B cell (primary cell): ENCODE data around the gene BMPR1A. TPM values are rescaled to one million over a fixed set of nuclear protein-coding genes. Genes with fewer than 3 reads are reported as not detected.

Experiments
- ATAC-seq: fragments of 200-7000 bp; cut with Tn5 transposase; one replicate; pipeline ENCODE4 v1.10.0; 2021; ENCODE audit warnings: low read depth, mild to moderate bottlenecking, moderate number of reproducible peaks, moderate library complexity
- CTCF ChIA-PET: fragments of 350-600 bp; sonication (Branson Sonifier 250); formaldehyde crosslinking; loops from one replicate; lab custom pipeline; 2021; ENCODE audit warnings: antibody characterized with exemption, inconsistent platforms; lab: Charles Lee
- POLR2A ChIA-PET: fragments of 350-600 bp; sonication (Branson Sonifier 250); formaldehyde crosslinking; loops from one replicate; lab custom pipeline; 2021; ENCODE audit warnings: antibody characterized with exemption; lab: Charles Lee
- DNase-seq: peaks from one replicate; pipeline ENCODE4 v3.0.0; 2013
- H2AFZ ChIP-seq: 2 replicates; pipeline ENCODE4 v1.6.1; 2012; ENCODE audit warnings: mild to moderate bottlenecking, low read depth, low read length; ENCODE audit not compliant: insufficient read depth, poor library complexity, severe bottlenecking
- H3K27ac ChIP-seq, 2 donors: 1 replicate in 1 of 2; 2 replicates in 1 of 2; pipeline ENCODE4 v1.5.1; 2012 to 2013; ENCODE audit warnings: low read length in 2 of 2, mild to moderate bottlenecking in 2 of 2, moderate library complexity in 1 of 2
- H3K27me3 ChIP-seq, 4 experiments: fragments of 200-600 bp in 1 of 4; sonication (generic) in 1 of 4; replicated peaks in 1 of 4; 1 replicate in 2 of 4; 2 replicates in 2 of 4; pipeline versions ENCODE4 v1.6.1 to v1.7.0; 2013 to 2016; ENCODE audit warnings: low read length in 3 of 4, mild to moderate bottlenecking in 2 of 4, mixed read lengths in 1 of 4, moderate library complexity in 1 of 4; ENCODE audit not compliant: insufficient read depth in 4 of 4, control insufficient read depth in 3 of 4; ENCODE audit errors: control extremely low read depth in 1 of 4
- H3K36me3 ChIP-seq, 2 experiments: replicated peaks in 1 of 2; 1 replicate in 1 of 2; 2 replicates in 1 of 2; pipeline versions ENCODE4 v1.6.1 to v1.7.1; 2013; ENCODE audit warnings: low read length in 1 of 2; ENCODE audit not compliant: insufficient read depth in 2 of 2, control insufficient read depth in 1 of 2; ENCODE audit errors: control extremely low read depth in 1 of 2, extremely low read depth in 1 of 2
- H3K4me1 ChIP-seq, 2 donors: fragments of 200-600 bp in 1 of 2; sonication (generic) in 1 of 2; 1 replicate in 1 of 2; 2 replicates in 1 of 2; pipeline versions ENCODE4 v1.5.1 to v1.6.1; 2013 to 2017; ENCODE audit warnings: low read length in 2 of 2; ENCODE audit not compliant: control insufficient read depth in 2 of 2, insufficient read depth in 2 of 2
- H3K4me2 ChIP-seq: replicated peaks from 2 replicates; pipeline ENCODE3; 2012; ENCODE audit warnings: mild to moderate bottlenecking, low read depth, low read length; ENCODE audit not compliant: poor library complexity, severe bottlenecking
- H3K4me3 ChIP-seq, 5 experiments: fragments of 200-600 bp in 1 of 5; sonication (generic) in 1 of 5; 1 replicate in 3 of 5; 2 replicates in 2 of 5; pipeline versions ENCODE4 v1.5.1 to v1.7.0; 2011 to 2016; ENCODE audit warnings: low read length in 4 of 5, mild to moderate bottlenecking in 4 of 5, low read depth in 2 of 5, control low read depth in 1 of 5, moderate library complexity in 1 of 5; ENCODE audit not compliant: insufficient read depth in 1 of 5; ENCODE audit errors: control extremely low read depth in 1 of 5, extremely low read depth in 1 of 5
- H3K79me2 ChIP-seq: fragments of 200-600 bp; sonication (generic); one replicate; pipeline ENCODE4 v1.6.0; 2016; ENCODE audit warnings: low read length; ENCODE audit not compliant: control insufficient read depth, insufficient read depth
- H3K9ac ChIP-seq: fragments of 200-600 bp; sonication (generic); 2 replicates; pipeline ENCODE4 v1.6.1; 2017; ENCODE audit warnings: mild to moderate bottlenecking, low read length, moderate library complexity
- H3K9me3 ChIP-seq, 3 donors: one replicate each; pipeline versions ENCODE4 v1.6.1 to v1.7.1; 2013; ENCODE audit warnings: low read length in 2 of 3; ENCODE audit not compliant: control insufficient read depth in 2 of 3, insufficient read depth in 1 of 3; ENCODE audit errors: control extremely low read depth in 1 of 3
- H4K20me1 ChIP-seq: 2 replicates; pipeline ENCODE4 v1.6.0; 2012; ENCODE audit warnings: mild to moderate bottlenecking, low read length; ENCODE audit not compliant: insufficient read depth, control insufficient read depth, poor library complexity, severe bottlenecking
- H3K27ac Mint-ChIP-seq: one replicate; pipeline ENCODE4 v1.8.0; 2021; ENCODE audit warnings: mixed read lengths
- H3K27me3 Mint-ChIP-seq: one replicate; pipeline ENCODE4 v1.8.0; 2021; ENCODE audit warnings: mixed read lengths
- H3K4me1 Mint-ChIP-seq: one replicate; pipeline ENCODE4 v1.8.0; 2021; ENCODE audit warnings: mixed read lengths
- H3K4me3 Mint-ChIP-seq: one replicate; pipeline ENCODE4 v1.8.0; 2021; ENCODE audit warnings: mixed read lengths
- H3K9me3 Mint-ChIP-seq: one replicate; pipeline ENCODE4 v1.8.0; 2022; ENCODE audit warnings: mixed read lengths; ENCODE audit not compliant: insufficient read depth
- CTCF ChIP-seq: fragments of 200-600 bp; IDR thresholded peaks from one replicate; pipeline ENCODE4 v1.8.0; 2022; ENCODE audit warnings: antibody characterized with exemption, mild to moderate bottlenecking
- EZH2 ChIP-seq: IDR thresholded peaks from 2 replicates; pipeline ENCODE4 v1.6.1; 2012; ENCODE audit warnings: borderline replicate concordance, low read depth, mild to moderate bottlenecking, moderate library complexity, low read length; ENCODE audit not compliant: insufficient read depth, poor library complexity, severe bottlenecking
- WGBS: methylation state at CpG from one replicate; pipeline ENCODE4 v1.1.5; 2013; ENCODE audit warnings: missing lambda C conversion rate; ENCODE audit not compliant: insufficient coverage; 5-methylcytosine and 5-hydroxymethylcytosine counted together
- intact Hi-C: fragments of 100-400 bp; cut with micrococcal nuclease; formaldehyde crosslinking; loops from one replicate; pipeline ENCODE4 v1.10.0; 2022
- polyA plus RNA-seq: library from polyadenylated mRNA; depleted of rRNA; stranded (reverse); fragments of >200 nt; gene quantifications from 2 replicates; pipeline ENCODE4 v1.2.3, GENCODE V29; 2012
- total RNA-seq, 2 donors: library from RNA; stranded (reverse); fragments of 120-200 nt in 1 of 2; gene quantifications; 1 replicate in 1 of 2; 2 replicates in 1 of 2; pipeline versions ENCODE4 v1.2.3 to v1.2.4, GENCODE V29; 2013 to 2022

Gene BMPR1A
- total and polyA plus RNA-seq, 2 donors (not counting 1 experiment from before 2014, with no cell fraction given) = 1.9 to 15.1 TPM

- H3K36me3 ChIP-seq = no peaks in the 10 kb centered on the region
- peaks cover 33% of the 10 kb centered on the region for H3K4me1 Mint-ChIP-seq
- ChIA-PET POLR2A (interaction anchor here (0.9 to 1.4 kb wide), 2 partner anchors 124 to 571 kb away, joined by 4 to 10 read pairs; partner anchors contain the start of genes GLUD1 and SHLD2), CTCF (interaction anchor here (0.6 to 3.9 kb wide), 3 partner anchors 31 to 259 kb away, joined by 3 to 19 read pairs (median 4); no protein-coding TSS in a partner anchor)
- peak overlapping the region; percentile 99 for H3K4me2 ChIP-seq
- no peak for DNase-seq
- H3K27ac ChIP-seq = peak overlapping the region; percentile 80 to 86
- no peaks in the 10 kb centered on the region for H3K79me2 ChIP-seq
- peaks cover 29 to 45% of the 10 kb centered on the region in 2 donors for H3K4me1 ChIP-seq
- intact Hi-C loops = loop anchor here (1.0 to 2.0 kb wide), 3 partner anchors 32 to 214 kb away; partner anchors contain the start of genes BMPR1A and SHLD2
- no peaks in the 10 kb centered on the region for H4K20me1 ChIP-seq
- peak overlapping the region; percentile 80 for H3K9ac ChIP-seq
- under 1% methylated on average over 19 of the region's 20 CpGs for WGBS
- H3K27me3 ChIP-seq = peaks cover 0 to 33% (median 15%) of the 10 kb centered on the region in 4 experiments
- peaks cover 0 to 20% (median 0%) of the 10 kb centered on the region in 3 donors for H3K9me3 ChIP-seq
- peaks cover 7% of the 10 kb centered on the region for H3K27me3 Mint-ChIP-seq
- H3K27ac Mint-ChIP-seq = peak overlapping the region; percentile 86
- H2AFZ ChIP-seq = peak overlapping the region; percentile 87
- no peaks in the 10 kb centered on the region for H3K9me3 Mint-ChIP-seq
- H3K4me3 Mint-ChIP-seq = peak overlapping the region; percentile 91
- H3K4me3 ChIP-seq = peak overlapping the region in 4 of 5 experiments; percentile 70 to 83 (median 76)
- no peak for TF ChIP-seq CTCF
- TF ChIP-seq EZH2 = no peak
- no peak for ATAC-seq
These were observed 214.5 kb downstream of the BMPR1A start for GRCh38 chr10:86970982-86971231.
